ENCODE data around the gene LRRC75A. TPM values are rescaled to one million over a fixed set of nuclear protein-coding genes. Genes with fewer than 3 reads are reported as not detected.
"Not testable (repeated sequence)": the region's sequence is repeated elsewhere in the genome, so short reads cannot be mapped to it uniquely, and the experiment has no call there.

Gene LRRC75A
- total and polyA plus RNA-seq, 11 donors = 0.37 to 2.5 (median 0.85) TPM

- Histone ChIP-seq H3K27ac (no peak overlapping the region), H3K4me1 (peaks cover 7 to 63% (median 35%) of the 10 kb centered on the region in 12 donors), H3K9me3 (no peaks in the 10 kb centered on the region), H3K27me3 (no peaks in the 10 kb centered on the region), H3K36me3 (peaks cover 0 to 68% (median 43%) of the 10 kb centered on the region in 9 donors), H3K4me3 (no peak overlapping the region)
- intact Hi-C loops (cut with DNase I) = loop anchor here in 1 of 10 donors (10.0 kb wide), 1 partner anchor 57 kb away; the partner anchor contains the start of gene UBB
- DNase-seq (no peak), ATAC-seq (no peak)
- WGBS, 4 donors = 92 to 95% (median 92%) methylated on average over 1 of the region's 1 CpG
- TF ChIP-seq CTCF (IDR thresholded peaks at IDR 0.05) (no peak), POLR2A (IDR thresholded peaks at IDR 0.05) (no peak)
Measured at GRCh38 chr17:16442141-16442540, 49.9 kb downstream of the LRRC75A start.

DNA sequence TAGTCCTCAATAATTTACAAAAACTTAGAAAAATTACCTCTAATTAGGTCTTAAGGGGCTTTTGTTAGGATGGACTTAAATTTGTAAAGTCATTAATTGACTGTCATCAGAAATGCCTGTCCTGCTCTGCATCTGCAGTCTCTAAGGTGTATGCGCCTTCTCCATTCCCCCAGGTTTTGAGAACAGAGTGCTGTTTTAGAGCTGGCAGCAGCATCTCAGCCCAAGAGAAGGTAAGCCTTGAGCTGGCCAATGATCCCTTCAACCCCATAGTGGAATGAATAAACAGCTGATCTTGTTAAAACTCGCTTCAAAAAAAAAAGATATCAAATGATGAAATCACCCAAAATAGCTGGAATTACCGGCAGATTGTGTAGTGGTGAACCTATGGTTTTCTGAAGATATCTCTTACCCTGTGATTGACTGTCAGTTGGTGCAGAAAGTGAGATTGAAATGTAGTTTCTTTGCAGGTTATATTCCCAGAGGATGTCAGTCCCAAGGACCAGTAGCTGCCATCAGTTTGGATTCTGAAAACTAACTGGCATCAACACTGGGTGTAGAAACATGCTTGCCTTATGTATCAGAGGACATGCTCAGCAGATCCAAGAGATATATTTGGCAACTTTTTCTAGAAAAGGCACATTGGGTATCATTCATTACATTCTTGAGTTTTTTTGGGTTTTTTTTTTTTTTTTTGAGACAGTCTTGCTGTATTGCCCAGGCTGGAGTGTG is 50.9 kb downstream of the LRRC75A start:
- intact Hi-C loops (cut with DNase I) = loop anchor here in 1 of 10 donors (10.0 kb wide), 1 partner anchor 56 kb away; the partner anchor contains the start of gene UBB
- peak overlapping the region in 2 of 12 donors; percentile 52 to 91 for H3K27ac ChIP-seq
- DNase-seq (no peak), ATAC-seq (no peak)
- H3K4me1 ChIP-seq = peaks cover 7 to 63% (median 35%) of the 10 kb centered on the region in 12 donors
- peak overlapping the region in 2 of 12 donors; percentile 75 to 100 for H3K4me3 ChIP-seq
- TF ChIP-seq CTCF (IDR thresholded peaks at IDR 0.05) (no peak), POLR2A (IDR thresholded peaks at IDR 0.05) (no peak)
- H3K27me3 ChIP-seq = no peaks in the 10 kb centered on the region
- no peaks in the 10 kb centered on the region for H3K9me3 ChIP-seq
- WGBS, 4 donors = 63 to 77% (median 68%) methylated on average over 3 of the region's 3 CpGs
- H3K36me3 ChIP-seq = peaks cover 0 to 59% (median 40%) of the 10 kb centered on the region in 9 donors

DNA sequence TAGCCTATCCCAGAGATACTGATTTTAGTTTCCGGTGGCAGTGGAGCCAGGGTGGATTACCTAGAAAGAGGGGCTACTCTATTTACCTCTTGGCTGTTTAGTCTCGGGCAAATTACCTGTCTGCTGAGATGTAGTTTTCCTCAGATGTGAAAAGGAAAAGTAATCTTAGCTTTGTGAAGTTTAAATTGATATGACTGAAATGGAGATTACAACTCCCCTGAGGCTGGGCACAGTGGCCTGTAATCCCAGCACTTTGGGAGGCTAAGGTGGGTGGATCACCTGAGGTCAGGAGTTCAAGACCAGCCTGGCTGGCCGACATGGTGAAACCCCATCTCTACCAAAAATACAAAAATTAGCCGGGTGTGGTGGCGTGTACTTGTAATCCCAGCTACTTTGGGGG is 51.6 kb downstream of the LRRC75A start:
- ATAC-seq, H3K9me3 ChIP-seq, H3K27me3 ChIP-seq, DNase-seq: not testable (repeated sequence)
- Histone ChIP-seq H3K4me3 (peak overlapping the region in 10 of 12 donors; percentile 74 to 100 (median 90)), H3K27ac (peak overlapping the region in 6 of 12 donors; percentile 52 to 93 (median 88)), H3K4me1 (peaks cover 7 to 59% (median 34%) of the 10 kb centered on the region in 12 donors), H3K36me3 (peaks cover 0 to 52% (median 40%) of the 10 kb centered on the region in 9 donors)
- intact Hi-C loops (cut with DNase I) = loop anchor here in 1 of 10 donors (10.0 kb wide), 1 partner anchor 56 kb away; the partner anchor contains the start of gene UBB
- 60 to 78% (median 72%) methylated on average over 5 of the region's 5 CpGs for WGBS, 4 donors

DNA sequence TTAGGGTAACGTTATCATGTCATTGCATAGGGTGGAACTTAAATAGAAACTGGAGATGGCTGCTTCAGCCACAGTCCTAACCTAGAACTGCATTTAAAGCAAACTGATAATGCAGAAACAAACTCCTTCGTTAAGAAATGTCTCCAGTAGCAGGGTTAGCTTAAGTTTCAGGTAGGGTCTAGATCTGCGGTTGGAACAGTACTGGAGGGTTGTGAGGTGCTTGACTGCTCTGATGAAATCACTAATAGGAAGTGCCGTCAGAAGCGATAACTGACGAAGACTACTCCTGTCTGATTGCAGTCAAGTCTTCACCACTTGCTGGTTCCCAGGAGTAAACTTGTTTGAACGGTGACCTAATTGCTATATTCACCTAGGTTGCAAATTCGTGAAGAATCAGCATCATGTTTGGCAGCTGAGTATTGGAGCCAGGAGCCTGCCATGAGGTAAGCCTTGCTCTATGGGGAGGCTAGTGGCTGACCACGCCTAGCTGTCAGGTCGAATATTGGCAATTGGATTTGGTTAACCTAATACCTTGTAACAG is 52.1 kb downstream of the LRRC75A start:
- DNase-seq (no peak), ATAC-seq (no peak)
- intact Hi-C loops (cut with DNase I) = loop anchor here in 5 of 10 donors (2.0 to 10.0 kb wide), 4 partner anchors 55 to 97 kb away; partner anchors contain the start of gene UBB (in 4 of the 5)
- Histone ChIP-seq H3K4me3 (peak overlapping the region; percentile 71 to 100 (median 86)), H3K27me3 (no peaks in the 10 kb centered on the region), H3K27ac (peak overlapping the region in 8 of 12 donors; percentile 52 to 93 (median 88)), H3K9me3 (no peaks in the 10 kb centered on the region), H3K4me1 (peaks cover 7 to 54% (median 29%) of the 10 kb centered on the region in 12 donors), H3K36me3 (peaks cover 0 to 50% (median 40%) of the 10 kb centered on the region in 9 donors)
- TF ChIP-seq POLR2A (IDR thresholded peaks at IDR 0.05) (no peak), CTCF (IDR thresholded peaks at IDR 0.05) (no peak)
- 8 to 14% (median 11%) methylated on average over 8 to 10 of the region's 10 CpGs for WGBS, 4 donors

All from heart left ventricle (tissue), 16 donors.